ENCODE data around the gene DNAJC5.
"Not testable (repeated sequence)": the region's sequence is repeated elsewhere in the genome, so short reads cannot be mapped to it uniquely, and the experiment has no call there.

Gene DNAJC5, protein sequence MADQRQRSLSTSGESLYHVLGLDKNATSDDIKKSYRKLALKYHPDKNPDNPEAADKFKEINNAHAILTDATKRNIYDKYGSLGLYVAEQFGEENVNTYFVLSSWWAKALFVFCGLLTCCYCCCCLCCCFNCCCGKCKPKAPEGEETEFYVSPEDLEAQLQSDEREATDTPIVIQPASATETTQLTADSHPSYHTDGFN

DNA sequence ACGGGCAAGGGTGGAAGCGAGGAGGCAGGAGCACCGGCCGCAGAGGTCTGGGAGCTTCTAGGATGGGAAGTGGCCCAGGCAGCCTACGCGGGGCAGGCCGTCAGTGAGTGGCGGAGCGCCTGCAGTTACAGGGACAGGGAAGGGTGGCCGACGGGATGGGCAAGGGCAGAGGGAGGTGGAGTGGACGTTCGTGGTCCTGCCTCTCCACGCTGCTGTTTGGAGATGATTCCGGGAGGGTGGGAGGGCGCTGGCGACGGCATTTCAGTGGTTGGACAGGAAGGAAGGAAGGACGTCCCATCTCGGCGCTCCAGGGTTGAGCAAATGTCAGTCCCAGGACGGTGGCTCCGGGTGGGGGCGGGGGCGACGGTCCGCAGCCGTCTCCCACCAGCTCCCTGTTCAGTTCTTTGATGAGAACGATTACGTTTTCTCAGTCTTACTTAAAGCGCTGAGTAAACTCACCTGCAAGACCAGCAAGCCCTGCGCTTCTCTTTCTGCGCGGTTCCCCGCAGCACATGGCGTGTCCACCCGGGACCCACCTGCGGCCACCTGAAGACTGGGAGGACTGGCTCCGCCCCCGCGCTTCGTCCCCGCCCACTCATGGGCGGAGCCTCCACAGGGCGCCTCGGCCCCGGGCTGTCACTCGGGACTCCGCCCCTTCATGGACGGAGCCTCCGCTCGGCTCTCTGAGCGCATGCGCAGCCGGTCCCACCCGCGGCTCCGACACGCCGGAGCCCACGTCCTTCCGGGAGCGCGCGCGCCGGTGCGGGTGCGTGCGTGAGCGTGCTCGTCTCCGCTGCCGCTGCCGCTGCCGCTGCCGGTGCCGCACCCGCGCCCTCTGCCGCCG lies at the start of gene DNAJC5:
Gene DNAJC5, plus strand, starts transcription at position 769 of the 844 bp plus-strand sequence. CDS start 33,220 bp downstream, outside the sequence.
- peak; percentile 100 for DNase-seq (ENCODE audit: low spot score)

DNA sequence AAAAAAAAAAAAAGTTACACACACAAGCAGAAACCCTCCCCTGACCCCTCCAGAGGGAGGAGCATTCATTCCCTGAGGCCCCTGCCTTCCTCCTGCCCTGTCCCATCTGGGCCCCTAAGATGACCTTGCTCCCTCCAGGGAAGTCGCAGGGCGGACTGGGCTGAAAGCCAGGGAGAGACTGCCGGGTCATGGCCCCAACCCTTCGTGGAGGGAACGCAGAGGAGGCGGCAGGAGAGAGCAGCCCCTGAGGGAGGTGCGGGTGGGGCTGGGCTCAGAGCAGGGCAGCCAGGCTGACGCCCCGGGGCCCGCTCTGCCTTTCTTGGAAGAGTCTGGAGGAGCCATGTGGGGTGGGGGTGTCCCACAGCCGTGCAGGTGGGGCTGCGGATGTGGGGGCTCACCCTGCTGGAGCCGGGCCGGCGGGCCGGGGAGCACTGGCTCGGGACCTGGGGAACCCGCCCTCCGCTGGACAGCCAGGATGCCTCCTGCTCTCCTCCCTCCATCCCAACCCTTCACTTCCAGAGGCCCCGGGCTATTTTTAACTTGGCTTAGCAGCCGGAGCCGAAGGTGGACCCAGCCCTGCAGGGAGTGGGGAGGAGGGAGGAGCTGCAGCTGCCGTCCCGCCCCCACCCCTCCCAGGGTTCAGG lies 48.7 kb upstream of the DNAJC5 start:
- DNase-seq (ENCODE audit: low spot score), result no peak

DNA sequence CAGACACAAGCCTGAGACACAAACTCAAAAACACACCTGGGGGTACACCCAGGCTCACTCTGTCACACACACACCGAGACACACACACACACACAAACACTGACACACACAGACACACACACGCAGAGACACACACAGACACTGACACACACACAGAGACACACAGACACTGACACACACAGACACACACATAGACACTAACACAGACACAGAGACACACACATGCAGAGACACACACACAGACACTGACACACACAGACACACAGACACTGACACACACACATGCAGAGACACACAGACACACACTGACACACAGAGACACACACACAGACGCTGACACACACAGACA lies 48.1 kb upstream of the DNAJC5 start:
- DNase-seq (ENCODE audit: low spot score), result no peak

DNA sequence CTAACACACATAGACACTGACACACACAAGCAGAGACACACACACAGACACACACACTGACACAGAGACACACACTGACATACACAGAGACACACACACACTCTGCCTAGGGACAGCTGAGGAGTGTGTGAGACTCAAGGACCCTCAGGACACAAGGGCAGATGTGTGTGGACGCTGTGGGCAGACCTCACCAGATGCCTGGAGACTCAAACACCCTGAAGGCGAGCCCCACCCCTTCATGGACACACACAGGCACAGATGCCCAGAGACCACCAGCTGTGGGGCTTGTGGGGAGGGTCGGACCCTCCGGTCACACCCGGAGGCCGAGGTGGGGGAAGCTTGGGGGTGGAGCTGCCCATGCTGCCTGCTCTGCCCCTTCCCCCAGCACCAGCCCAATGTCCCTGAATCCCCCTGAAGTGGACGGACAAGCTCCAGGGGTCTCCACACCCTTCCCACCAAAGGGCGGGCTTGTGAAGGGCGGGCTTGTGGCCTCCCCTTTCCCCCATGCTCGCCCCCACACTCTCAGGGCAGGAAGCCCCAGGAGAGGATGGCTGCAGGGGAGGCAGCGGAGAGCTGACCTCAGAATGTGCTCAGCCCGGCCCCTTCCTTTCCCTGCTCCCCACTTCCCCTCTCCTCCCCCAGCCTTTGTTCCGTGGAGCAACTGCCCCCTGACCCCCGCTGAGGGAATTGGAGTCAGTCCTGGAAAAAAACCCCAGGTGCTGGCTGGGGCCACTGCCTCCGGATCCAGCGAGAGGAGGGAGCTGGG lies 47.5 kb upstream of the DNAJC5 start:
- no peak for DNase-seq (ENCODE audit: low spot score)

DNA sequence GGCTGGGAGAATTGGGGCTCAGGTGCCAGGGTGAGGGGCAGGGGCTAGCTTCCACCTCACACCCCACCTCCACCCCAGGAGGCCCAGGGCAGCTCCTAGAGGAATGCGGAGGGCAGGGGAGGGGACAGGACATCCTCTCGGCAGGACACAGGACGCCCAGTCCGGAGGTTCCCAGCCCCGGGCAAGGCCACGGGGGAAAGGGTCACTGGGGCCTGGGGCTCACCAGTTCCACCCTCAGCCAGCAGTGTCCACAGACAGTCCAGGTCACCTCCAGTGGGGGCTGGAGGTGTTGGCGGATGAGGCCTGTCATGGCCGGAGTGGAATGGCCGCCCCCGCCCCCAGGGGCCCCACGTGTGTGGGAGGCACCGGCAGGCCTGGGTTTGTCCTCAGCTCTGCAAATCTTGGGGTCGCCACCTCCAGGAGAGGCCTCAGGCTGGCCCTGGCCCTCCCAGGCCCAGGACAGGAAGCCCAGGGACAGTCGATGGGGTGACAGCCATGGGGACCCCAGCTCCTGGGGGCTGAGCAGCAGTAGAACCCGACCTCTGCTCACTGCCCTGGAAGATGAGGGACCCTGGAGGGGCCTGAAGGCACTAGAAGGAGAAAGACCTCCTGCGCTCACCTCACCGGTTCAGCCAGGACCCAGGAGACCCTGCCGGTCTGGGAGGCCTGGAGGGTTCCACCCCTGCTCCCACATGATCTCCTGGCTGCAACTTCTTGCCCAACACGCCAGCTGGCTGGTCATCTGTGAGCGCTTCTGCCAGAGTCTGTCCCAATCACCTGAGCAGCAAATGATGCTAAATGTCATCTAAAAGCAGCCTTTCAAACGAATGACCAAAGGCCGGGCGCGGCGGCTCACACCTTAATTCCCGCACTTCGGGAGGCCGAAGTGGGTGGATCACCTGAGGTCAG lies 46.7 kb upstream of the DNAJC5 start:
- no peak for DNase-seq (ENCODE audit: low spot score)

DNA sequence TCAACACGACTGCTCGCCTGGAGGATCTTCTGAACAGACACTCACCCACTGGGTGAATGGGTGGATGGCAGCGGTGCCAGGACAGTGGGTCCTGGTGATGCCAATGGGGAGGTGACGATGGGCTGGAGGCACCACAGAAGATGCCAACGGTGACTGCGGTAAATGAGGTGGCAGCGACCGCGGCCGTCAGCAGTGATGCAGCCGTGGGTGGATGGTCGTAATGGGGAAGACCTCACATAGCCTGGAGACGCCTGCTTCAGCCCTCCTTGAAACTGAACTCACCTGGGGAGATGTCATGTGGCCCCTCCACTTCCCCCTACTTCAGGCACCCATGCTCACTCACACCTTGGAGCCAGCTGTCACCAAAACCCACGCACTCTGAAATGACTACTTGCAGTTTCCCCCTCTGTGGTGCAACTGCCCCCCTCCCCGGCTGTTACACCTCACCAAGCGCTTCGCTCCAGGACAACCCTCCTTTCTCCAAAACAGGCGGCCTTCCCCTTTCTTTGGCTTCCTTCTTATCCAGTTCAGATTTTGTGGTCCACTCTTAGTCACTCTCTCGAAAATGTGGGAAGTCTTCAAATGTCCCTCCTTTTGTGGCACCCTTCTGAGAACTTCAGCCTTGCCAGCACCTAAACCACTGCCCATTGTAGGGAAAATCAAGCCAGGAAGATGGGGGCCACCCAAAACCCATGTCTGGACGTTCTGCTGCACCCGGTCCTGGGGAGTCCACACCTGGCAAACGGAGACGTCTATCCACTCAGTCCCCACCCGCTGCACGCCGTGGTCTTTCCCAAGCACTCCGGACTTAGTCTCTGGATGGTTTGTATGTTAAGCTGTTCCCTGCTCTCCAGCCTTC lies 44.0 kb upstream of the DNAJC5 start:
- no peak for DNase-seq (ENCODE audit: low spot score)

DNA sequence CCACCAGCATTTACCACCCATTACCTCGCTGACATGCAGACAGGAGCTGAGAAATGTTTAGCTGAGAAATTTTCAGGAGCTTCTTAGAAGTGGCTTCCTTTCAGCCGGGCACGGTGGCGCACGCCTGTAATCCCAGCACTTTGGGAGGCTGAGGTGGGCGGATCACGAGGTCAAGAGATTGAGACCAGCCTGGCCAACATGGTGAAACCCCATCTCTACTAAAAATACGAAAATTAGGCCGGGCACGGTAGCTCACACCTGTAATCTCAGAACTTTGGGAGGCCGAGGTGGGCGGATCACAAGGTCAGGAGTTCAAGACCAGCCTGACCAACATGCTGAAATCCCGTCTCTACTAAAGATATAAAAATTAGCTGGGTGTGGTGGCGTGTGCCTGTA lies 43.4 kb upstream of the DNAJC5 start:
- DNase-seq (ENCODE audit: low spot score), result not testable (repeated sequence)

DNA sequence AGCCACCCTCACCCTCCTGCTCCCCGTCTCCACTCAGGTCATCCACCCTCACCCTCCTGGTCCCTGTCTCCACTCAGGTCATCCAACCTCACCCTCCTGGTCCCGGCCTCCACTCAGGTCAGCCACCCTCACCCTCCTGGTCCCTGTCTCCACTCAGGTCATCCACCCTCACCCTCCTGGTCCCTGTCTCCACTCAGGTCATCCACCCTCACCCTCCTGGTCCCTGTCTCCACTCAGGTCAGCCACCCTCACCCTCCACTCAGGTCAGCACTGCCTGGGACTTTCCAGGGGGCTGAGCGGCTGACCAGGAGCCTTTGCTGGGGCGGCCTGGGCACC lies 41.2 kb upstream of the DNAJC5 start:
- DNase-seq (ENCODE audit: low spot score), result not testable (repeated sequence)

DNA sequence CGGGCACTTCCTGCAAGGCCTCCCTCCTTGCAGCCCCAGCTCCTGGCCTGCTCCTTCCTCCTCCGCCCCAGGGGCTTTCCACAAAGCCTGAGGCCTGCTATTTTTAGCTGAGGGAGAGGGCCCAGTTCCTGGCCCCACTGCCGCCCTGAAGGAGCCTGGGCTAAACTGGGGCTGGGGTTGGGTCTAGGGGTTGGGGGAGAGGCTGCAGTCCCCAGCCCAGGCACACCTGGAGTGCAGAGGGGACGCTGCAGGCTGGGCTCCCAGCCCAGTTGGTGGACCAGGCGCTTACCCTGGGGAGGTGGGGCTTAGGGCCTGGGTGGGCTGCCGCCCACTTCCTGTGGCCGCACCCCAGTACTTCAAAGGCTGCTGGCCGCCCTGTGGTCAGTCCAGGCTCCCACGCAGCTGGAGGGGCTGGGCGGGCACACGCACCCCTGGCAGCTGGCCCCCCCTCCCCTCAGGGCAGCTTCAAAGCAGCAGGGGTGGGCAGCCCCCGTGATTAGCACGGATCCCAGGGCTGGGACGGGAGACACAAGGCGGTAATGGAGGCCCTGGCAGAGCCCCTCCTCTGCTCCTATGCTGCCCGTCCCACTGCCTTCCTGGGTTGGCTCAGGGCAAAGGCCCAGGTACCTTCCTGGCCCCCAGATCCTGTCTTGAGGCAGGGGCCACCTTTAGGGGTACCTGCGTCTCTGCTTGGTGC lies 40.7 kb upstream of the DNAJC5 start:
- DNase-seq (ENCODE audit: low spot score), result no peak

DNA sequence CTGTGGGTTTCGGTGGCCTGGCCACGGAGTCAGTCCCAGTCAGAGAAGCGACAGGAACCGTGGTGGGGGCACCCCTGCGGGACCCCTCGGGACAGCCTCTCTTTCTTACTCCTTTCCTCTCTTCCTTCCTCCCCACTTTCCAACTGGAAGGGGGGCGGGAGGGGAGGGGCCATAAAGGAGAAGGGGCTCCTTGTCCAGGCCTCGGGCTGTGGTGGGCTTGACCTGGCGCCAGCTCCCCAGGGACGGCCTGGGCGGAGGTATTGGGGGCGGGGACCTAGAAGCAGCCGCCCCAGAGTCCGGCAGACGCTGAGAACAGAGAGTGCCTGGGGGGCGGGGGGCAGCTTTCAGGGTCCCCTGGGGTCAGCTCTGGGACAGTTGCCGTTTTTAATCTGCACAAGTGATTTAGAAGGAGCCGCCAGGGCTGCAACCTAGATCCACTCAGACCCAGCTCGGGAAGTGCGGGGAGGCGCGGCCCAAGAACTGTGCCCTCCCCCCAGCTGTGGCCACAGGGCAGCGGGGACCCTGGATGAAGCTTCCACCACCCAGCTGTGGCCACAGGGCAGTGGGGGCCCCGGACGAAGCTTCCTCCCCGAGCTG lies 40.1 kb upstream of the DNAJC5 start:
- DNase-seq (ENCODE audit: low spot score), result no peak

DNA sequence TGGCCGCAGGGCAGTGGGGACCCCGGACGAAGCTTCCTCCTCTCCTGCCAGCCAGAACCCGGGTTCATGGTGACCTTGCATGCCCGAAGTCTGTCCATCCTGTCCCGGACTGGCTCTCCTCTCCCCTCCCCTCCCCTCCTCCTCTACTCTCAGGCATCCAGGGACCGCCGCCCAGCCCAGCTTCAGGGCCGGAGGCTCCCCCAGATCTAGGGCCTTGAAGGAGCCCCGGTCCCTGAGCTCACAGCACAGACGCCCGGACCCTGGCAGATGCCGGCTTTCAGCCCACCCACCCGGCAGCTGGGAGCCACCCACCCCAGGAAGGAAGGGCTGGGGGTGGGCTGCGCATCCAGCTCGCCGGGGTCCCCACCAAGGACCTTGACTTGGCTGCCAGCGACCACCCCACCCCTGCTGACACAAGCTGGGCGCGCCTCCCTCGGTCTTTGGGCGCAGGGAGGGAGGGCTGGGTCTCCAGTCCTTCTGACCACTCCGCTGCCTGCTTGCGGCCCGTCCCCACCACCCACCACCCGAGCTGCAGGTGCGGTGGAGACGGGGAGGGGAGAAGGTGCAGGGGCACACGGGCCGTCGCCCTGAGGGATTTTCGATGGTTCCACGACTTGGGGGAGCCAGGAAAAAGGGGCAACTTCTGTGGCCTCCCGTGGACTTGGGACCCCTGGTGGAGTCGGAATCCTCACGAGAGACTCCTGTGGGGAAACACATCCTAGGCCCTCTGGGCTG lies 39.4 kb upstream of the DNAJC5 start:
- DNase-seq (ENCODE audit: low spot score), result no peak

DNA sequence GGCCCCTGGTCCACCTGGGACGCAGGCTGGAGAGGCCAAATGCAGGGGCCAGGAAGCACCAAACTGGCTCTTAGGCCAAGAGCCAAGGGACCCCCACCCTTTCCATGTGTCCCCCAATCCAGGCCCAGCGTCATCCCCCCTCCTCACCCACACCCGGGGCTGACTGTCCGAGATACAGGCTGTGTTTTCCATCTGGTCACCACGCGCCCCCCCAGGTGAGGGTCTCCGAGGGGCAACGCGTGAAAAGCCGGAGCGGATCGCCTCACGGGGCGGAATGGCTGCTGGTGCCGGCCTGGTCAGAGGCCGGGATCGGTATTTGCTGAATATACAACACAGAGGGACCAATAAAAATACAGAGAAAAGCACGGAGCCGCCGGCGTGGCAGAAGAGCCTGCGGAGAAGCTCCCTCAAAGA lies 38.8 kb upstream of the DNAJC5 start:
- no peak for DNase-seq (ENCODE audit: low spot score)

DNA sequence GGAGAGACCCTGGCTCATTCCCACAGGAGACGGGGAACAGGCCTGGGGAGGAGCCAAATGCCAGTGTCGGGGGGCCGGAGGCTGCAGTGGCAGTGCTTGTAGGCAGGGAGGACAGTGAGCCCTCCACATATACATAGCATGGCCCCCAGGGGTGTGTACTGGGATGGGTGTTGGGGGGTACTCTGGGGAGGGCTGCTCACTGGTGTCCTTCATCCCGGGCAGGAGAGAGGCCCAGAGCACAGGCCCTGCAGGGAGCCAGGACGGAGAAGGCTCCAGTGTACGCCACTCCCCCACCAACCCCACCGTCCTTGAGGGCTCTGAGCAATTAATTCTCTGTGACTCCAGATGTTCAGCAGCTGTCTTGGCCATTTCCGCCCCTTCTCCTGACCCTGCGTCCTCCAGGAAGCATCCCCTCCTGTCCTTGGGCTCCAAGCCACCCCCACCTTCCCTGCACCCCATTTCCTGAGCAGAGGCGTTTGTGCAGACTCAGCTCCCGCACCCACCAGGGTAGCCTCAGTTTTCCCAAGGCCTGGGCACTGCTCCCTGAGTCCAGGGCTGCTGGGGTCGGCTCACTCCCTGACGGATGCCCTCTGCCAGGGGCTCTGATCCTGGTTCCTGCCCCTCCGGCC lies 37.0 kb upstream of the DNAJC5 start:
- no peak for DNase-seq (ENCODE audit: low spot score)

DNA sequence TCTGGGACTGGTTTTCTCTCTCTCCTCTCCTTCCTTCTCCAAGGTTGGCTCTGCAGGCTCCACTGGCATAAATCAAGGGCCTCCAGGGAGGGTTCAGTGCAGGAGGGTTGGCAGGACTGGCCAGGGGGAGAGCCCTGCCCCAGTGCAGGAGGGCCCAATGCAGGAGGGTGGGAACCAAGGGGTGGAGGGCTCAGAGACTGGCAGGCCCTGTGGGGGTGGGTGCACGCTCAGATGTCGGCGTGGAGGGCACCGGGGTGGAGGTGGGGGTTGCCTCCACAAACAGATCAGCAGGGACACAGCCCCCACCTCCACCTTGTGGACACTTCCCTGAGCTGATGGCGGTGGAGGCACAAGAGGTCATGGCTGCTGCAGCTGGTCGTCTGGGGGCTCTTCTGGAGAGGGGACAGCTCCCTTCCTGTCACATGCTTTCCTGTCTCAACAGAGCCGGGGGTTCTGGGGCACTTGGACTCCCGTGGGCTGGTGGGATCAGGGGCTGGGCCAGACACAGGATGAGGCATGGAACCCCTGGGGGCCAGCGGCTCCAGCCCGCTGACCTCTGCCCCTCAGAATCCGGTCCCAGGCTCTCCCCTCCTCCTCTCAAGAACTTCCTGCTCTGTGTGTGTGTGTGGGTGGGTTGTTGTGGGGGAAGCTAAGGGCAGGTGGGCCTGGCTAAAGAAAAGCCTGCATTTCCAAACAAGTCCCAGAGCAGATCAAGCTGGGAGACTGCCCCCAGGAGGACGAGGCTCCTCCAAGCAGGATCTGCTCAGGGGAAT lies 36.3 kb upstream of the DNAJC5 start:
- no peak for DNase-seq (ENCODE audit: low spot score)

DNA sequence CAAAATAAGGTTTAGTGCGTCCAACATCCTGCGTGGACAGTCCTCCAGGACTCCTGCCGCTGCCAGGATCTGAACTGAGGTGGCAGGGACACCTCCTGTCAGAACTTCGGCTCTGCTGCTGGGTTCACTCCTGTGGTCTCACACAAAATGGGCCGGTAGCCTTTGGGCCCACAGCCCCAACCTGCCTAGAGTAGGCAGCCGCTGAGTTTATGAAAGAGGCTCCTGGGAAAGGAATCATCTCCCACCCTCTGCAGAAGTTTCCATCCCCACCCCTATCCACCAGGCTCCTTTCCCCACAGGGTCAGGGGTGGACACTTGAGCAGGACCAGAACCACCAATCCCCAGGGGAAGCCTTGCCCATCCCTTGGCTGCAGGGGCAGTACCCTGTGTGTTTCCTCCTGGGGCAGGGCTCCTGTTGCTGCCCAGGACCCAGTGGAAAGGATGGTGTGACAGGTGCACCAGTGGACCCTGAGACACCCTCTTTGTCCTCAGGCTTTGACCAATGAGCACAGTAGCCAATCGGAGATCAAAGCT lies 35.7 kb upstream of the DNAJC5 start:
- DNase-seq (ENCODE audit: low spot score), result no peak

DNA sequence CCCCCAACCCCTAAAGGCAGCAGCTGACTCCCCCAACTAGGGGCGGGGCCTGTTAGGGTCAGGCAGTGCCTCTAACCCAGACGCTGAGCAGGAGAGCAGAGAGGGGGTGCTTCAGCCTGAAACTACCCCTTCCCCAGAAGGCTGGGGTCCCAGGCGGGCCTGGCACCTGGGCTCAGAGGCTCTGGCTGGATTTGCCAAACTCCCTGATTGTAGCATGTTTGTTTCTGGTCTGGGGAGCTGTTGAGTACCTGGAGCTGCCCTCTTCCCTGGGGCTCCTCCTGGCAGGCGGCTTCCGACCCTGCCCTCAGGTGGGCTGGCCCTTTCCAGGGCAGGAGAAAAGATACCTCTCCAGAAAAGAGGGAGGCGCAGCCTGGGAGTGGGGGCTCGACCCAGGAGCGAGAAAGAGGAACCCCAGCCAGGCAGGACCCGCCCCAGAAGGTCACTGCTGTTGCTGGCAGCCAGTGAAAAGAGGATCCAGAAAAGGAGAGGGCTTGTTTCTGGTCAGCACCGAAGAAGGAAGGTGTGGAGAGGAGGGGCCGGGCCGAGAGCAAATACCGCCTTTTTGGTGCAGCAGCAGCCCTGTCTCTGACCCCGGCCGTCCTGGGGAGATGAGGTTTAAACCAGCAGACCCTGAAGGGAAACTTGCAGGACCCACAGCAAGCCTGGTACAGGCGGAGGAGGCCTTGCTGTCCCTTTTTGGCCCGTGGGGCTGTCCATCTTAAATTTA lies 34.4 kb upstream of the DNAJC5 start:
- DNase-seq (ENCODE audit: low spot score), result no peak

Data from D341Med (cell line).